Measurements from ENCODE around the gene AXL. TPM values are rescaled to one million over a fixed set of nuclear protein-coding genes. Genes with fewer than 3 reads are reported as not detected.

The AXL gene
- total RNA-seq, 1 donor from 2014 or later: not detected

DNA sequence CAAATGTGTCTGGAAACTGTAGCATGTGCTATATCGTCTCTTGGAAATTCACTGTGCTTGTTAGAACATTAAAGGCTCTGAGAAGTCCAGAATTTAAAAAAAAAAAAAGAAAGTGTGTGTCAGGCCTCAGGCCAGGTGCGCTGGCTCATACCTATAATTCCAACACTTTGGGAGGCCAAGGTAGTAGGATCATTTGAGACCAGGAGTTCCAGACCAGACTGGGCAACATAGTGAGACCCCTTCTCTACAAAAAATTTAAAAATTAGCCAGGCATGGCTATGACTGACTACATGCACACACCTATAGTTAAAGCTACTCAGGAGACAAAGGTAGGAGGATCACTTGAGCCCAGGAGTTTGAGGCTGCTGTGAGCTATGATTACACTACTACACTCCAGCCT, 50.0 kb downstream of the AXL start:
- no peak overlapping the region for H3K27ac Mint-ChIP-seq
- TF ChIP-seq, protein P1, sequence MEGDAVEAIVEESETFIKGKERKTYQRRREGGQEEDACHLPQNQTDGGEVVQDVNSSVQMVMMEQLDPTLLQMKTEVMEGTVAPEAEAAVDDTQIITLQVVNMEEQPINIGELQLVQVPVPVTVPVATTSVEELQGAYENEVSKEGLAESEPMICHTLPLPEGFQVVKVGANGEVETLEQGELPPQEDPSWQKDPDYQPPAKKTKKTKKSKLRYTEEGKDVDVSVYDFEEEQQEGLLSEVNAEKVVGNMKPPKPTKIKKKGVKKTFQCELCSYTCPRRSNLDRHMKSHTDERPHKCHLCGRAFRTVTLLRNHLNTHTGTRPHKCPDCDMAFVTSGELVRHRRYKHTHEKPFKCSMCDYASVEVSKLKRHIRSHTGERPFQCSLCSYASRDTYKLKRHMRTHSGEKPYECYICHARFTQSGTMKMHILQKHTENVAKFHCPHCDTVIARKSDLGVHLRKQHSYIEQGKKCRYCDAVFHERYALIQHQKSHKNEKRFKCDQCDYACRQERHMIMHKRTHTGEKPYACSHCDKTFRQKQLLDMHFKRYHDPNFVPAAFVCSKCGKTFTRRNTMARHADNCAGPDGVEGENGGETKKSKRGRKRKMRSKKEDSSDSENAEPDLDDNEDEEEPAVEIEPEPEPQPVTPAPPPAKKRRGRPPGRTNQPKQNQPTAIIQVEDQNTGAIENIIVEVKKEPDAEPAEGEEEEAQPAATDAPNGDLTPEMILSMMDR (IDR thresholded peaks at IDR 0.05): no peak
- DNase-seq: no peak
- peaks cover 32% of the 10 kb centered on the region for H3K4me1 Mint-ChIP-seq
- intact Hi-C loops (cut with micrococcal nuclease): loop anchor here (10.0 kb wide), 1 partner anchor 306 kb away; the partner anchor contains the start of gene CEACAM21
- no peak overlapping the region for H3K4me3 Mint-ChIP-seq
- CTCF ChIA-PET: interaction anchor here (0.6 kb wide), 1 partner anchor 152 kb away, joined by 3 read pairs; no protein-coding TSS in a partner anchor
- H3K36me3 Mint-ChIP-seq (ENCODE audit: low read depth): peaks cover 75% of the 10 kb centered on the region
- H3K27me3 Mint-ChIP-seq: no peaks in the 10 kb centered on the region
- no peak for ATAC-seq (ENCODE audit: low read depth)
- no peaks in the 10 kb centered on the region for H3K9me3 Mint-ChIP-seq
- POLR2A ChIA-PET: interaction anchor here (0.7 kb wide), 1 partner anchor 1332 kb away, joined by 6 read pairs; no protein-coding TSS in a partner anchor

GRCh38 chr19:41269571-41269970, 50.5 kb downstream of the AXL start:
- TF ChIP-seq, protein P1 (IDR thresholded peaks at IDR 0.05): no peak
- ChIA-PET POLR2A (interaction anchor here (0.7 kb wide), 1 partner anchor 1332 kb away, joined by 6 read pairs; no protein-coding TSS in a partner anchor), CTCF (interaction anchor here (0.6 kb wide), 1 partner anchor 151 kb away, joined by 3 read pairs; no protein-coding TSS in a partner anchor)
- H3K4me3 Mint-ChIP-seq: no peak overlapping the region
- no peaks in the 10 kb centered on the region for H3K27me3 Mint-ChIP-seq
- H3K4me1 Mint-ChIP-seq: peaks cover 30% of the 10 kb centered on the region
- ATAC-seq (ENCODE audit: low read depth): no peak
- H3K9me3 Mint-ChIP-seq: no peaks in the 10 kb centered on the region
- no peak for DNase-seq
- peaks cover 79% of the 10 kb centered on the region for H3K36me3 Mint-ChIP-seq (ENCODE audit: low read depth)
- intact Hi-C loops (cut with micrococcal nuclease): loop anchor here (10.0 kb wide), 1 partner anchor 305 kb away; the partner anchor contains the start of gene CEACAM21
- no peak overlapping the region for H3K27ac Mint-ChIP-seq

DNA sequence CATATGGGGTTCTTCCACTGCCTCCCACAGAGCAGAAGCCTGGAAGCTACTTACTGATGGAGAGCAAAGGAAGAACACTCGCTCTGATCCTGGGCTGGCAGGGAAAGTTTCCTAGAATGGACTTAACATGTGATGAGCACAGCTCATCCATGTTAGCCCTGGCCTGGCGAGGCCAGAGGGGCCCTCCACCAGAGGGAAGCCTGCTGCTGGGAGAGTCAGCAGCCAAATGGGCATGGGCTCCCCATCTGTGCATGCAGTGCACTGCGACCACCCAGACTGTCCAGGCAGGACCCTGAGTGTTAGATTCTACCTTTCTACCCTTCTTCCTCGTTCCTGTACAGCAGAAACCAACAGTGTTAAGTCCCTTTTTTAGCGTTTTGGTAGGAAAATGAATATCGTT, 54.1 kb downstream of the AXL start:
- intact Hi-C loops (cut with micrococcal nuclease): no loop called here
- DNase-seq (no peak), ATAC-seq (ENCODE audit: low read depth) (no peak)
- H3K36me3 Mint-ChIP-seq (ENCODE audit: low read depth): peaks cover 92% of the 10 kb centered on the region
- H3K27me3 Mint-ChIP-seq: no peaks in the 10 kb centered on the region
- H3K9me3 Mint-ChIP-seq: no peaks in the 10 kb centered on the region
- H3K4me1 Mint-ChIP-seq: no peaks in the 10 kb centered on the region
- TF ChIP-seq, protein P1 (IDR thresholded peaks at IDR 0.05): no peak
- no peak overlapping the region for H3K4me3 Mint-ChIP-seq
- ChIA-PET POLR2A (interaction anchor here (1.0 kb wide), 1 partner anchor 9 kb away, joined by 3 read pairs; the partner anchor contains the start of gene HNRNPUL1), CTCF (no interaction called here)
- no peak overlapping the region for H3K27ac Mint-ChIP-seq

DNA sequence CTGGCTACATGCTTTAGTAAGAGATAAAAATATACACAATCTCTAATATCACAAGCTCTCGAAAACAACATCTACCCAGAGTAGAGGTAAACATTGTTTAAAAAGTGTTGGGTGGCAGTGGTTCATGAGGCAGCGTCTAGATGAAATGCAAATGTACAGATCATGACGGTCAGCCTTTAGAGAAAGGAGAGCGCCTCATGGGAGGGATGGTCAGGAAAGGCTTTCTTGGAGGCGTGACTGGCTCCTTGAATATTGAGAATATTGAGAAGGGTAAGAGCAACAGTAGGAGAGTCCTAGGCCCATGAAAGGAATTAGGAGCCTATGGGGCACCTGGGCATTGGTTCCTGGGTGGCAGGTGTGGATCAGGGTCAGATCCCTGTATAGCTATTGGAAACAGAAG, 55.8 kb downstream of the AXL start:
- DNase-seq (no peak), ATAC-seq (ENCODE audit: low read depth) (no peak)
- Mint-ChIP-seq H3K27ac (no peak overlapping the region), H3K4me1 (no peaks in the 10 kb centered on the region), H3K27me3 (no peaks in the 10 kb centered on the region), H3K36me3 (ENCODE audit: low read depth) (peaks cover 93% of the 10 kb centered on the region), H3K9me3 (no peaks in the 10 kb centered on the region), H3K4me3 (no peak overlapping the region)
- ChIA-PET POLR2A (no interaction called here), CTCF (no interaction called here)
- TF ChIP-seq, protein P1 (IDR thresholded peaks at IDR 0.05): no peak
- intact Hi-C loops (cut with micrococcal nuclease): no loop called here

DNA sequence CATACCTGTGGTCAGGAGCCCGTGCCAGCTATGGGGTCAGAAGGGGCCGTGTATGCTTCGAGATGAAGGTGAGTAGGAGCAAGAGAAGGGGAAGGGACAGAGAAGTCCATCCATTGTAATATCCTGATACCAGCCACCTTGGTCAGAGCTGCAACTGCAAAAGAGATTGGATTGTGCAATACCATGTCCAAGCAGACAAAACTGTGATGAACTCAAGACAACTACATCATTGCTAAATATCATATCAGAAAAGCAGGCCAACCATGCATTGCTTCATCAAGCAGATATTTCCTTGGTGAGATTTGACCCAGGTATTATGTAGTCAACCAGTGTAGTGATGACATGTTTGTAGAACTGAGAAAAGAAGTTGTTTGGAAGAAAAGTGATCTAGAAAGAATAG, 57.2 kb downstream of the AXL start:
- no peak overlapping the region for H3K27ac Mint-ChIP-seq
- CTCF ChIA-PET: no interaction called here
- no peak for ATAC-seq (ENCODE audit: low read depth)

More for the DNA sequence above, 57.2 kb downstream of the AXL start:
- TF ChIP-seq, protein P1 (IDR thresholded peaks at IDR 0.05): no peak
- H3K36me3 Mint-ChIP-seq (ENCODE audit: low read depth): peaks cover 96% of the 10 kb centered on the region
- POLR2A ChIA-PET: no interaction called here
- H3K4me1 Mint-ChIP-seq: no peaks in the 10 kb centered on the region
- no peaks in the 10 kb centered on the region for H3K9me3 Mint-ChIP-seq
- no peaks in the 10 kb centered on the region for H3K27me3 Mint-ChIP-seq
- no peak for DNase-seq
- H3K4me3 Mint-ChIP-seq: no peak overlapping the region
- intact Hi-C loops (cut with micrococcal nuclease): no loop called here

Data from activated B cell treated with CpG ODN at 0.5 μM for 24 hours (primary cell).